H7 (cell line): ENCODE measurements around the gene CCSER1. TPM values are rescaled to one million over a fixed set of nuclear protein-coding genes. Genes with fewer than 3 reads are reported as not detected.
A peak's percentile ranks its signal among the peaks of the same experiment; 100 is the strongest.
"Not testable (repeated sequence)": the region's sequence is repeated elsewhere in the genome, so short reads cannot be mapped to it uniquely, and the experiment has no call there.

Experiments
- DNase-seq: peaks from one replicate; pipeline ENCODE4 v3.0.0; 2012
- H3K27me3 ChIP-seq: 2 replicates; pipeline ENCODE4 v1.6.0; 2011; ENCODE audit warnings: mild to moderate bottlenecking, low read length; ENCODE audit not compliant: control insufficient read depth, insufficient read depth
- H3K36me3 ChIP-seq: replicated peaks from 2 replicates; pipeline ENCODE4 v1.5.1; 2011; ENCODE audit warnings: low read length; ENCODE audit not compliant: control insufficient read depth, insufficient read depth
- H3K4me3 ChIP-seq: 2 replicates; pipeline ENCODE4 v1.5.1; 2011; ENCODE audit warnings: low read depth, mild to moderate bottlenecking, control low read depth, low read length, moderate library complexity; ENCODE audit not compliant: insufficient read depth
- total RNA-seq: library from RNA; depleted of rRNA; stranded (reverse); fragments of >200 nt; shearing (Covaris generic); gene quantifications from 2 replicates; pipeline ENCODE4 v1.2.3, GENCODE V29; 2014; rRNA removed

CCSER1 gene
- total RNA-seq, 1 experiment from 2014 or later: 1.1 TPM

- Histone ChIP-seq H3K27me3 (no peaks in the 10 kb centered on the region), H3K4me3 (no peak overlapping the region), H3K36me3 (no peaks in the 10 kb centered on the region)
- DNase-seq: no peak
These were observed 1471.5 kb downstream of the CCSER1 start for GRCh38 chr4:91598696-91599095.

DNA sequence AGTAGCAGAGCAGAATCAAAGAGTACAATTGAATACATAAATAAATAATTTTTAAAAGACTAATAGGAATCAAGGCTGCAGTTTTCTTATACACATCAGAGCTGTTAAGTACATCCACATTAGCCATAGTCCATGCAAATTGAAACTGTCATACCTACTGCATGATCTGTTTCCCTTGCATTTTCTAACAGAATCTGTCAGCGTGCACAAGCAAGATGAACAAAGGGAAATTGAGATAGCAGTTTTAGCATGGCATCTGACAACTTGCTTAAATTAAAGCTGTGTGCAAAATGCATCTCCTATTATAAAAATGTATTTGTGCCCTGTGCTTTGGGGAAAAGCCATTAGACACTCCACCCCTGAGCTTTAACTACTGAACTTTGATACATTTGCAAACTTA lies 1473.1 kb downstream of the CCSER1 start:
- Histone ChIP-seq H3K4me3 (no peak overlapping the region), H3K36me3 (no peaks in the 10 kb centered on the region), H3K27me3 (no peaks in the 10 kb centered on the region)
- DNase-seq: no peak

GRCh38 chr4:91601401-91601800 lies 1474.2 kb downstream of the CCSER1 start:
- no peak for DNase-seq
- Histone ChIP-seq H3K27me3 (no peaks in the 10 kb centered on the region), H3K4me3 (no peak overlapping the region), H3K36me3 (no peaks in the 10 kb centered on the region)

DNA sequence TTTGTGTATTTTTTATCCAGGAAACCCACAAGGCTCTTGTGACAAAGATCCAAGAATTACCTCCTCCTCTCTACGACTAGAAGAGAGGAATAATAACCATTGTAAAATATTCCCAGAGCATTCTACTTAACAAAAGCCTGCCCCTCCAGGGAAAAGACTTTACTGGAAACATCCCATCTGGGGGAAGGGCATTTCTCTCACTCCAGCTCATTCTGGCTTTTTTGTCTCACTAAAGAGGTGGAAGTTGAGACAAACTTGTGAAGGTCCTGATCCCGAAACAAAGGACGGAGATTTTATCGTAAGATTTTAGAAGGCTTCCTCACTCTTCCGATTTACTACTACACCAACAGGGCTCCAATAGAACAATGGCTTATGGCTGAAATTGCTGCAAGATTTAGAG lies 1484.6 kb downstream of the CCSER1 start:
- Histone ChIP-seq H3K27me3 (no peaks in the 10 kb centered on the region), H3K36me3 (no peaks in the 10 kb centered on the region), H3K4me3 (no peak overlapping the region)
- DNase-seq: no peak

- Histone ChIP-seq H3K4me3 (no peak overlapping the region), H3K27me3 (no peaks in the 10 kb centered on the region), H3K36me3 (no peaks in the 10 kb centered on the region)
- no peak for DNase-seq
These were observed 1493.8 kb downstream of the CCSER1 start for GRCh38 chr4:91620952-91621351.

- no peak overlapping the region for H3K4me3 ChIP-seq
- H3K27me3 ChIP-seq: no peaks in the 10 kb centered on the region
- no peaks in the 10 kb centered on the region; the same call in 1 of the 2 replicates for H3K36me3 ChIP-seq
- DNase-seq: no peak
These were observed 1494.3 kb downstream of the CCSER1 start for GRCh38 chr4:91621446-91621845.

DNA sequence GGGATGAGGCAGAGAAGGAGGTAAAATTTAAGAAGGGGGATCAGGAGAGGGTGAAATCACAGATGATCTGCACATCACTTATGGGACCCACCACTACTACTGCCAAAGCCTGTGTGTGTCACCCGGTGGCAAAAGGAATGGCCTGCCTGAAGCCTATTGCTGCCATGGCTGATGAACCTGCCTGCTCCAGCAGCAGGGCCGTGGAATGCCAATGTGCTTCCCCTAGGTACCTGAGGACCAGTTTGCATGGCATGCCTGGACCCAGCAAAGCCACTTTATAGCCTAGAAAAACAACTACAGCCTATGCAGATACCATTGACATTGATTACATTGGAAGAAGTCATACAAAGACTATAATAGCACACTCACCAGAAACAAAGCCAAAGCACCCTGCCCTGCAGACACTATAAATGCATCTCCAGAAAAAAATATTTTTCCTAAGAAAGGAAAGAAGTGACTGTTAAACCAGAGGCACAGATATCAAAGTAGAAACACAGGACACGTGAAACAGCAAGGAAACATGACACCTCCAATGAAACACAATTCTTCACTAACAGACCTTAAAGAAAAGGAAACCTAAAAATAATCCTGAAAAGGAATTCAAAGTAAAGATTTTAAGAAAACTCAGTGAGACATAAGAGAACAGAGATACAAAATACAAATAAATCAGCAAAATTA lies 1495.9 kb downstream of the CCSER1 start:
- Histone ChIP-seq H3K4me3 (no peak overlapping the region), H3K27me3 (no peaks in the 10 kb centered on the region), H3K36me3 (peaks cover 3% of the 10 kb centered on the region)
- DNase-seq: no peak

GRCh38 chr4:91623603-91623967 lies 1496.4 kb downstream of the CCSER1 start:
- not testable (repeated sequence) for H3K27me3 ChIP-seq, H3K36me3 ChIP-seq, DNase-seq
- H3K4me3 ChIP-seq: peak overlapping the region; percentile 59

GRCh38 chr4:91630054-91630453 lies 1502.9 kb downstream of the CCSER1 start:
- H3K4me3 ChIP-seq: no peak overlapping the region
- no peak for DNase-seq

DNA sequence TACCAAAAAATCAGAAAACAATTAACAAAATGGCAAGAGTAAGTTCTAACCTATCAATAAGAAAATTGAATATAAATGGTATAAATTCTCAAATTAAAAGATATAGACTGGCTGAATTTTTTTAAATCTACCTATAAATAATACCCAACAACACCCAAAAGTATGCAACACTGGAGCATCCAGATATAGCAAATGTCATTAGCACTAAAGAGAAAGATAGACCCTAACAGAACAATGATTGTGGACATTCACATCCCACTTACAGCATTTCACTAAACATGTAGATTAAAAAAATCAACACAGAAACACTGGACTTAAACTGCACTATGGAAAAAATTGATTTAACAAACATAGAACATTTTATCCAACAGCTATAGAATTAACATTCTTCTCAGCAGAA lies 1503.6 kb downstream of the CCSER1 start:
- Histone ChIP-seq H3K27me3 (no peaks in the 10 kb centered on the region), H3K36me3 (peaks cover 3% of the 10 kb centered on the region)
- DNase-seq: no peak

More at GRCh38 chr4:91630054-91630453, 1502.9 kb downstream of the CCSER1 start:
- peaks cover 3% of the 10 kb centered on the region for H3K36me3 ChIP-seq
- no peaks in the 10 kb centered on the region for H3K27me3 ChIP-seq

GRCh38 chr4:91631335-91631734 lies 1504.1 kb downstream of the CCSER1 start:
- Histone ChIP-seq H3K27me3 (no peaks in the 10 kb centered on the region), H3K36me3 (peaks cover 3% of the 10 kb centered on the region), H3K4me3 (no peak overlapping the region)
- DNase-seq: no peak

More for the DNA sequence above, 1503.6 kb downstream of the CCSER1 start:
- no peak overlapping the region for H3K4me3 ChIP-seq

- no peak for DNase-seq
- Histone ChIP-seq H3K36me3 (no peaks in the 10 kb centered on the region), H3K4me3 (no peak overlapping the region), H3K27me3 (no peaks in the 10 kb centered on the region)
These were observed 1508.9 kb downstream of the CCSER1 start for GRCh38 chr4:91636083-91636482.

Other genes starting within 250 kb of the CCSER1 start
- gene MMRN1, start 232.5 kb upstream of the CCSER1 start, total RNA-seq: 0.03 TPM in 1 of 2 replicates, not detected in the other